ENCODE results near the gene FSD1L.
"Not testable (repeated sequence)": the region's sequence is repeated elsewhere in the genome, so short reads cannot be mapped to it uniquely, and the experiment has no call there.

The FSD1L gene

DNA sequence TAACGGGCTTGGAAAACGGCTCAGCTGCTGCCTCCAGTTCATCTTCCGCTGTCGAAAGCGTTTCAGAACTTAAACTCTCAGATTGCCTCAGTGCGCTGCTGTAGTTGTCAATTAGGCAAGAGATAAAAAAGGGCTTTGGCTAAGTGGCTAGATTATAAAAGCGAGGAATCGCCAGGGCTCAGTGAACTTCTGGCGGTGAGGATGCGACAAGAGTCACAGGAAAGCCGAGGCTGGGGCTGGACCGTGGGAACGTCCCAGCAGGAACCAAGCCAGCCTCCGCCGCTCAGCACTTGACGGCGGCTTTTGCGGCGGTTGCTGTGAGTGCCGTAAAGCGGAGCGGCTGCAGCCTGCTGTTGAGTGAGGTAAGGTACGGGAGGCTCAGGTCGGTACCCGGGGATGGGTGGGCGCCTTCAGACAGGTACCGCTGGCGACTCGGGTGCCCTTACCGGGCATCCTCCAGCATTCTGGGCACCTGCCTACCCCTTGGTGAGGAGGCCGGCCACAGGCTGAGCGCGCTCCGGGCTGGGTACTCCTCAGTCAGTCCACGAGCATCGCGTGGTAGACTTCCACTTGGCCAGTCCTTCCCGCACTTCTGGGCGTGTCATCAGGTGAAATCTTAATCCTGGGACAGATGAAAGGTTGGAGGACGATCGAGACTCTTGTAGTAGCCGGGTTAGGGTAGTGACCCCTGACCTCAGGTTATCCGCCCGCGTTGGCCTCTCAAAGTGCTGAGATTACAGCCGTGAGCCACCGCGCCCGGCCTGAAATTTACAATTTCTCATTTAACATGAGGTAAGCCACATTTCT lies 110.2 kb downstream of the FSD1L start, which contains the start of gene FKTN:
Gene FKTN, plus strand, starts transcription at position 328 of the 807 bp plus-strand sequence. CDS start 16,902 bp downstream, outside the sequence.
- peak; percentile 80 for DNase-seq (ENCODE audit: low read depth)

DNA sequence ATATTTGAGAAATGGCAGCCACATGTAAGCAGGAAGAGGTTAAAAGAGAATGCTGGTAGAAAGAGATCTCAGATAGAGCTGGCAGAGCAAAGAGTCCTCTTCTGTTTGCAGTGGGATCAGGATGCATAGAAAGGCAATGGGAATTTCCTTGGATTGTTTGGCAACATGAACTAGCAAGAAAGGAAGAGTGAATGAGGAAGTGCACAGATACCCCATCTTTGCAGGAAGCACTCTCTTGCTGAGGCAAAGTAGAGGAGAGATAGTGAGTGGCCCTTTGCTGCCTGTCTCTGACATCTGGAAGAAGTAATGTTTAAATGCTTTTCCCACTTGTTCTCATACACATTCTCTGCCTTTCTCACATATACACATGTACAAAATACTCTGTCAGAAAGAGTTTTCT lies 124.6 kb downstream of the FSD1L start:
- DNase-seq (ENCODE audit: low read depth) = no peak

DNA sequence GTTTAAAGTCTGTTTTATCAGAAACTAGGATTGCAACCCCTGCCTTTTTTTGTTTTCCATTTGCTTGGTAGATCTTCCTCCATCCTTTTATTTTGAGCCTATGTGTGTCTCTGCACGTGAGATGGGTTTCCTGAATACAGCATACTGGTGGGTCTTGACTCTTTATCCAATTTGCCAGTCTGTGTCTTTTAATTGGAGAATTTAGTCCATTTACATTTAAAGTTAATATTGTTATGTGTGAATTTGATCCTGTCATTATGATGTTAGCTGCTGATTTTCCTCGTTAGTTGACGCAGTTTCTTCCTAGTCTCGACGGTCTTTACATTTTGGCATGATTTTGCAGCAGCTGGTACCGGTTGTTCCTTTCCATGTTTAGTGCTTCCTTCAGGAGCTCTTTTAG lies 132.1 kb downstream of the FSD1L start:
- not testable (repeated sequence) for DNase-seq (ENCODE audit: low read depth)

DNA sequence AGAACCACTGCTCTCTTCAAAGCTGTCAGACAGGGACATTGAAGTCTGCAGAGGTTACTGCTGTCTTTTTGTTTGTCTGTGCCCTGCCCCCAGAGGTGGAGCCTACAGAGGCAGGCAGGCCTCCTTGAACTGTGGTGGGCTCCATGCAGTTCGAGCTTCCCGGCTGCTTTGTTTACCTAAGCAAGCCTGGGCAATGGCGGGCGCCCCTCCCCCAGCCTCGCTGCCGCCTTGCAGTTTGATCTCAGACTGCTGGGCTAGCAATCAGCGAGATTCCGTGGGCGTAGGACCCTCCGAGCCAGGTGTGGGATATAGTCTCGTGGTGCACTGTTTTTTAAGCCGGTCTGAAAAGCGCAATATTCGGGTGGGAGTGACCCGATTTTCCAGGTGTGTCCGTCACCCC lies 133.7 kb downstream of the FSD1L start:
- DNase-seq (ENCODE audit: low read depth) = not testable (repeated sequence)

DNA sequence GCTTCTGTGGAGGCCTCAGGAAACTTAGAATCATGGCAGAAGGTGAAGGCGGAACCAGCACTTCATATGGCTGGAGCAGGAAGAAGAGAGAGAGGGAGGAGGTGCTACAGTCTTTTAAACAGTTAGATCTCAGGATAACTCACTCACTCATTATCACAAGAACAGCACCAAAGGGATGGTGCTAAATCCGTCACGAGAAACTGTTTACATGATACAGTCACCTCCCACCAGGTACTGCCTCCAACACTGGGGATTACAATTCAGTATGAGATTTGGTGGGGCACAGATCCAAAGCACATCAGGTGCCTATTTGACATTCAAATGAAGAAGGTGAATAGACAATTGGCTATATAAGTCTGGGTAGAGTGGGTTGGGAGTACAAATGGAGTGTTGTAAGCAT lies 145.3 kb downstream of the FSD1L start:
- DNase-seq (ENCODE audit: low read depth) = no peak
